ENCODE measurements around the gene SPAG8.

SPAG8 gene

DNA sequence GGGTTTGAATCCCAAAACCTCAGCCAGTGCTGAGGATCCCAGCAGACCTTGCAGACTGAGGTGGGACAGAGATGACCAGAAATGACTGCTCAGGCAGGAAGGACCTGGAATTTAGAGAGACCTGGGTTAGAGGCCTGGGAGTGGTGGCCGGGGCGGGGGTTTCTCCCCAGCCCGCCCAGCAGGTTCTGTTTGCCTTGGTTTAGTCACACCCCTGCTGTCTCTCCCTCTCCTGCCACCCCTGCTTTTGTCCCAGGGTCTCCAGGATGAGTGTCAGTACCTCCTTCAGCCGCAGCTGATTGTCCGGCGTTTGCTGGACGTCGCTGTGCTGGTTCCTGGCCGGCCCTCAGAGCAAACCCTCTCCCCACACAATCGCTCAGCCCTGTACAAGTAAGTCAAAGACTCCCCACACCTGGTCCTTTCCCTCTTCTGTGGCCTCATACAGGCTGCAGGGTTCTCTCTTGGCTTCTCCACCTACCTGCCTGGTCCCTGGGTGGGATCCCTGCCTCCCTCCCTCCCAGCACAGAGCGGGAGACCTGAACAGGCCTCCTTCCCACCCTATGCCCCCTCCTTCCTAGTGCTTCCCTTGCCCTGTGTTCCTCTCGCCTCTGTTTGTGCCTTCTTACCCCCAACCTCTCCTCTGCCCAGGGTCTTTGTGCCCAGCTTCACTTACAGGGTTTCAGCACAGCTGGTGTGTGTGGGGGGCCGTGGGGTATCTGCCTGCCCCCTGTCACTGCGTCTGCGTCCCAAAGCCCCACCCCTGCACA, 29.0 kb upstream of the SPAG8 start:
- in situ Hi-C loops (cut with MboI; ENCODE audit: low sequenced_read_pairs), result no loop called here

DNA sequence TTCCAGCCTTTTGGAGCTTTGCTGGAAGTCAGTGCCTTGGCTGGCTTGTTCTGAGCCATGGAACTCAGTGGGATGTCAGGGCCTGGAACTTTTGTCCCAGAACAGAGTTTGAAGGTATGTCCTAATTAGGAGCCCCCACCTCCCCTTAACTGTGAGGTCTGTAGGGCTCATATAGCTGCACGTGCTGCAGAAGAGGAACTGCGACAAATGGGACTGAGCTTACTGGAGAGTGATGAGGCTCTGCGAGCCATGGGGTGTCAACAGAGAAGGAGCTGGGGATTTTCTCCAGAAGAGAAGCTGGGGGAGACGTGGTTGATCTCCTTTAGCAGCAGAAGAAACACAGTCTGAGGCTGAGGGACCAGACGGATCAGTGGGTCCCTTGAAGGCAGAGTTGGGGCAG, 27.9 kb upstream of the SPAG8 start:
- in situ Hi-C loops (cut with MboI; ENCODE audit: low sequenced_read_pairs), result no loop called here

DNA sequence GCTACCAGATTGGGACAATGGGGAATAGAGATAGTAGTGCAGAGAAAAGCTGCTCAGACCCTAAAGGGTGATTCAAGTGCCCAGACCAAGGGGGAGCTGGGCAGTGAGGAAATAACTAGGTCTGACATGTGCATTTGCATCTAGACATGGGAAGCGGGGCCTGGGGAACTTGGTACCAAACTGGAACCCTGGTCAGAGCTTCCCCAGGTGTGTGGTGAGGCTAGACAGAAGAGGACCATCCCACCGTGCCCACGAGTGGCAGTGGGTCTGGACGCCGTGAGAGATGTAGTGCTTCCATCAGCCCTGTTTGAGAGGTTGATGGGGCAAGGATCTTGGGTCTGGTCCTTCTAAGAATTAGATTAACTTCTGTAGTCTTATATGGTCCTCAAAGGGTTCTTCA, 24.5 kb upstream of the SPAG8 start:
- in situ Hi-C loops (cut with MboI; ENCODE audit: low sequenced_read_pairs), result no loop called here

DNA sequence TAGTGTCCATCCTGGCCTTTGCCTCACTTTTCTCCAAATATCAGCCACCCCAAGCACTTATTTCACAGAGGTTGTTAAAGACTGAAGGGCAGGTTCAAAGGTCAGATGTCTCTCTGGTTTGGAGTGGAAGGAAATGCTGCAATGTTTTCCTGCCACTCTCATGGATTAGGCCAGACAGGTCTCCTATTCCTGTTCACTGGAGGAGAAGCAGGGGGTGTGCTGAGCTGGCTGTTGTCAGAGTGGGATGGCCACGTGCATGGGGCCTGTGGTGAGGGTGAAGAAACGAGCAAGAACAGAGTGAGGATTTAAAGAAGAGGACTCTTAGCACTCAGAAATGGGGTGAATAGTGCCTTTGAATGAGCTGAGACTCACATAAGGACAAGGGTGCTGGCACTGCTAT, 23.7 kb upstream of the SPAG8 start:
- in situ Hi-C loops (cut with MboI; ENCODE audit: low sequenced_read_pairs), result no loop called here

DNA sequence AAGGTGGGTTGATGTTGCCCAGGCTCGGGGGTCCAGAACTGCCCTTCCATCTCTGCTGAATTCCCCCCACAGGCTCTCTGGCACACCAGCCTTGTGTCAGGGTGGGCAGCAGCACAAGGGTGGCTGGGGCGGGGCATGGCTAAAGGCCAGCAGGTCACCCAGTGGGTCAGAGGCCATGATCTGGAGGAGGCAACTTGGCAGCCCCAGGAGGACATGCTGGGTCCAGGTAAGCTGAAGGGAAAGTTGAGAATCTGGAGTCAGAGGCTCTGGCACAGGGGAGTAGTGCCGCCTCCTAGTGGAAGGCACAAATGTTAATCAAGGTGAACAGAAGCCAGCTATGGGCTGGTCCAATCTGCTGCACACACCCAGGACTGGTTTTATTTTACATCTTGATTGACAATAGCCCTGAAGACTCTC, 23.2 kb upstream of the SPAG8 start:
- in situ Hi-C loops (cut with MboI; ENCODE audit: low sequenced_read_pairs), result no loop called here

DNA sequence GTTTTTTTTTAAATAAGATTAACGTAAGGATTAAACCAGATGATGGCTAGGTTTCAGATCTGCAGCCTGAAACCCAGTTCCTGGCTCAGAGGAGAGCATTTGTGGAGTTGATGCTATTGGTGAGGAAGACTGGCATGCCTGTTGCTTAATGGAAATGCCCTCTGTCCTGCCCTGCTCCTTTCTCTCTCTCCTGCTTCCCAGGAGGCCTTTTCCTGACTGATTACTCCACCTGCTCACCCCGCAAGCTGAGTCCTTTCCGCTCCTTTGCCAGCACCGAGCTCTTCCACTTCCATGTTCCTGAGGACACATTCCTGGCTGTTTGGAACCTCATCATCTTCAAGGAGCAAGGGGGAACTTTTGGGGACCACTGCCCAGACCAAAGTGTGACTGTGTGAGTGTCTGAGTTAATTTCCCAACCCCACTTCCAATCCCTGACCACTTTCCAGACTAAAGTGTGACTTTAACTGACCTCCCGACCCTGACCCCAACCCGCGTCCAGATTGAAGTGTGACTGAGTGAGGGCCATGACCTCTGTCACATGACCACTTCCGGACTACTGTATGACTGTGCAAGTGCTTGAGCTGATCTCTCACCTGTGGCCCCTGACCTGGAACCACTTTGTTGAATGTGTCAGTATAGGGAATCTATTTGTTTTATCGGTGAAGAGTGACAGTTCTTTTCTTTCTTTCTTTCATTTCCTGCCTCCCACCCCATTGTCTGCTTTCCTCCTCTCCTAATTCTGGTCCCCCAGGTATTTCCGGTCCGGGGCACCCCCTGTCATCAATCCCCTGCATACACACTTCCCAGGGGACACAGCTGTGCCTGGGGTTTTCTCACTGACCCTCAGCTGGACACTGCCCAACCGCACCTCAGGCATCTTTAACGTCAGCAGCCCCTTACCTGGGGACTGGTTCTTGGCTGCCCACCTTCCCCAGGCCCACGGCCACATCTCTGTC, 22.5 kb upstream of the SPAG8 start:
- in situ Hi-C loops (cut with MboI; ENCODE audit: low sequenced_read_pairs), result no loop called here

DNA sequence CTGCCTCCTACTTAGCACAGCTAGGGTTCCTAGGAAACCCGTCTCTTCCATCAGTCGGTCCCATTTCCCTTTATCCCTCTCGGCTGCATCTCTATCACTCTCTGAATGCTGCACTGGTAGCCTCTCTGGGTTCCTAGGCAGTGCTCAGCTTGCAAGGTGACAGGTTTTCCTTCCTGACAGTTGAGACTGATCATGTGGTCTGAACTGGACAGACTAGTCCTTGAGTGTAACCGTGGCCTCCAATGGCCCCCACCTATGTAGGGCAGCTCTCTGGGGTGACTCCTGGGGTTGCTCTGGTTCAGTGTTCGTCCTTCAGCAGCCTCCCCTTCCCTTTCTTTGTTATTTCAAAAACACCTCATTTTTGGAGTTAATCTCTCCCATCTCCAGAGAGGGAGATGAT, 20.8 kb upstream of the SPAG8 start:
- in situ Hi-C loops (cut with MboI; ENCODE audit: low sequenced_read_pairs), result no loop called here

DNA sequence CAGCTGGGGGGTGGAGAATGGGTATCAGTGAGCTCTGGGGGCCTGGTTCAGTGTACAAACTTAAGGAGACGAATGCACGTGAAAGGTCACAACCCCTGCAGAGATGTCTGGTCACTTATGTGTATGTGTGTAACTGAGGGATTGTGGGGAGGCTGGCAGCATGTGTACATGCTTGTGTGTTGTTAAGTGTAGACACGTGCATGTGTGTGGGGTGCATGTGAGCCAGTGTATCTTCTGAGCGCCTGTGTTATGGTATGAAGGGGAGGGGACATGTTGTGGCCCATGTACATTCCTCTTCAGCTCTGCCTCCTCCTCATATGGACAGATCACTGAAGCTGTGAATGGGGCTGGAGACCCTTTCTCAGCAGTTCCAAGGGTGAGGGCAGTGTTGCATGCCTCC, 19.0 kb upstream of the SPAG8 start:
- in situ Hi-C loops (cut with MboI; ENCODE audit: low sequenced_read_pairs), result no loop called here

DNA sequence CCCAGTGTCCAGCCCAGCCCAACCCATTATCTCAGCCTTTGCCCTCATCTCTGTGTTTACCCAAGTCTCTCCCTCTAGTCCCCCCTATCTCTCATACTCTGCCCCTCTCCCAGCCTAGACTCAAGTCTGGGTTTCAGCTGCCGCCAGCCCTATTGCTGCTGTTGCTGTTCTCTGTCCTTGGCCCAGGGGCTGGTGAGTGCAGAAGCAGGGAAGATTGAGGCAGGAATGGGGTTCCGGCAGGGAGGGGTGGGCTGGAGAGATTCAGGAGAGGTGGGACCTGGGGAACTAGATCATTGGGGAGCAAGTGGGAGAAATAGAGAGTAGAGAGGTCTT, 17.7 kb upstream of the SPAG8 start:
- in situ Hi-C loops (cut with MboI; ENCODE audit: low sequenced_read_pairs), result no loop called here

DNA sequence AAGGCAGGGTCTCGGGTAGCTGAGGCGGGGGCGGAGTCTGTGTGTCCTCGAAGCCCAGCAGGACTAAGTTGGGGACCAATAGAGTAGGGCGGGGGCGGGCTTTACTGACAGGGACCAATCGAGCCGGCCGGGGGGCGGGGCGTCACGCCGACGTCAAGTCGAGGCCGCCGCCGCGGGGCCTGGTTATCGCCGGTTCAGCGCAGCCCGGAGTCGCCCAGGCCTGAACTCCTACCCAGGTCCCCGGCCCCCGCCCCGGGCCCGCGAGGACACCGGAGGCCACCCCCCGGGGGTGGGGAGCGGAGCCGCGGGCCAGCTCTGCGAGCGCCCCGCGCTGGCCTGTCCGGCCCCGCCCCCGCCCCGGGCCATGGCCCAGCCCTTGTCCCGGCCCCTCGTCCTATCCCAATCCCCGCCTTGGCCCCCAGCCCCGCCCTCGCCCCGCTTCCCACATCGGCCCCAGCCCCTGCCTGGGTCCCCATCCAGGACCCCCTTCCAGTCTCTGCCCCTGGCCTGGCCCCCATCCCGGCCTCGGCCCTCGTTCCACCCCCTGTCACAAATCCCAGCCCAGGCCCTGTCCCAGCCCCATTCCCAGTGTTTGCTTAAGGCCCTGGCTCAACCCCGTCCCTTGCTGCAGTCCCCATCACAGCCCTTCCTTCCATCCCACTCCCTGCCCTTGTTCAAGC, 17.2 kb upstream of the SPAG8 start, which contains the start of gene TMEM8B:
TMEM8B (plus strand) TSS at position 145 of the 680 bp plus-strand sequence; CDS start at position 365, 220 bp downstream.
- in situ Hi-C loops (cut with MboI; ENCODE audit: low sequenced_read_pairs), result no loop called here

DNA sequence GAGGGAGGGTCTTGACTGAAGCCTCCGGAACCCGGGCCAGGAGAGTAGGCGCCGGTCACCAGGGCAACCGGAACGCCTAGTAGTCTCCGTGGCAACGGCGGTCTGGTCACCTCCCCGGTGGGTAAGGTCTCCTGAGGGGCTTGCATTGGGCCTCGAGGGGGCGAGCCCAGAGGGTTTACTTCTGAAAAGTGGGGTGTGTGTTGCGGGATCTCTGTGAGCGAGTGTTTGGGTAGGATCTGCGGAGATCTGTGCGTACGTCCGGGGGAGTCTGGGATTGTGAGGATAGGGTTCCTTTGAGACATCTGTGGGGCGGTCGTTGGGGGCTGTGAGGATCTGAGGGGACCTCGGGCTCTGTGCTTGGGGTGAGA, 16.6 kb upstream of the SPAG8 start, which contains the start of gene FAM221B:
FAM221B (minus strand) TSS at position 17 of the 368 bp plus-strand sequence. CDS start 2,571 bp downstream, outside the sequence.
- in situ Hi-C loops (cut with MboI; ENCODE audit: low sequenced_read_pairs), result no loop called here

DNA sequence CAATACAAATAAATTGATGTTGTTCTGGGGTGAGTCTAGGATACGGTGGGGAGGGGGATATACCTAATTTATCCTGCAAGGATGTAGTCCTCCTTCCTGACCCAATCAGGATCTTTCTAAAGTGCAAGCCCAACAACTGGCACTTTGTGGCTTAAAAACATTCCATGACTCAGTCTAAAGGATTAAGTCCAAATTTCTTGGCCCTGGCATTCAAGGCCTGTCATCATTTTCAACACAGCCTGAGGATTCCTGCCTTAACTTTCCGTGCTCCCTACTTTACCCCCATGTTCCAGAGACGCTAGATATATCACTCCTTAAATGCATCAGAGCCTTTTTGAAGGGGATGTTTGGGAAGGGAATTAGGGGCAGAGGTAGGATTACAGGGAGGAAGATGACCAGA, 15.4 kb upstream of the SPAG8 start:
- in situ Hi-C loops (cut with MboI; ENCODE audit: low sequenced_read_pairs), result no loop called here

DNA sequence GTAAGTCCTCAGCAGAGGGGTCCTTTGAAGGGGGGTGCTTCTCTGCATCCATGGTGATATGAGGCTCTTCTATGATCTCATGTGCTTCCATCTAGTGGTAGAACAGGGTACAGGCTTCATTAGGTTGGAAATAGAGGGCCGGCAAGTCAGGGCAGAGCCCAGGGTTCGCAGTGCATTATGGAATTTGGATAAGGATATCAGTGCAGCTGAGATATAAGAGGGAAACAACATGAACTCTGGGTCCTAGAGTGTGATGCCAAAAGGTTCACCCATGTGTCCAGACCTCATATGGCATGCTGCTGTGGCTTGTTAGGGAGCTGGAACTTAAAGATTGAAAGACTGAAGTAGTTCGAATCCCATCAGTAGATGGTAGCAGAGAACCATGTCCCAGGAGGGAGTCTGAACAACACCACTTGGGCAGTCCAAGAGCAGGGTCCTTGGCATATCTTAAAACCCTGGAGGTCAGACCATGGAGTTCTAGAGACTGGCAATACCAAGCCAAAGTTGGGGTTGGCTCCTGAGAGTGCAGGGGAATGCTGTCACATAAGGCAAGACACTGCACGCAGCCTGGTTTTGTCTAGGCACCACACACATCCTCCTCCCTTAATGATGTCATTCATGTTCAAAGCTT, 14.1 kb upstream of the SPAG8 start:
- in situ Hi-C loops (cut with MboI; ENCODE audit: low sequenced_read_pairs), result no loop called here

DNA sequence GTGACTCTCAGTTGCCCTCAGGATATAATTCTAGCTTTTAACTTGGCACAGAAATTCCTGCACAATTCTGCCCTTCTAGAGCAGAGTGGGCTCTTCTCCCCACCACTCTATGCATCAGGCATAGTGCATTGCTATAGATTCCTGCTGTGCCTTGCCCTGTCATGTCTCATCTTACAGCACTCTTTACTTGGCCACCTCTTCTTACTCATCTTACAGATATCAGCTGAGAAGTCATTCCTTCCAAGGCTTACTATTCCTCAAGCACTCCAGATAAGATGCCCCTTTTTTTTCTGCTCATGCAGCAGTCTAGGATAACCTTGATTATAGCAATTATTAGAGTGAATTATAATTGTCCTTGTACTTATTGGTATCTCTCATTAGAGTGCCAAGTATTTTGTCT, 10.9 kb upstream of the SPAG8 start:
- in situ Hi-C loops (cut with MboI; ENCODE audit: low sequenced_read_pairs), result no loop called here

DNA sequence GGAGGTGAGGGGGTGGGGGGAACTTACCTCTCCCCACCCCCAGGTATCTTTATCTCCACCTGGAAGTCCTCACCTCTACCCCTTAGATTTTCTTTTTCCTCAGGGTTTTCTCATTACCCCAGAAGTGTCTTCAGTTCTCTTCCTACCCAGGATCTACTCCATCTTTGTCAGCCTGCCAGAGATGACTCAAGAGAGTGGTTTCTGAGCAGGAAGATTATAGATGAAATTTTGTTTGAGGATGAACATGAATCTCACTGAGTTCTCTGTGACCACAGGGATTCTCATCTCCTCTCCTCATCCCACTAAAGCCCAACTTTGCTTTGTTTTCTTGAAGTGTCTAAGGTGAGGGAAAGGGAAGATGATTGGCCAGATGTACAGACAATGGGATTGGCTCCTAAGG, 8.0 kb upstream of the SPAG8 start:
- in situ Hi-C loops (cut with MboI; ENCODE audit: low sequenced_read_pairs), result no loop called here

DNA sequence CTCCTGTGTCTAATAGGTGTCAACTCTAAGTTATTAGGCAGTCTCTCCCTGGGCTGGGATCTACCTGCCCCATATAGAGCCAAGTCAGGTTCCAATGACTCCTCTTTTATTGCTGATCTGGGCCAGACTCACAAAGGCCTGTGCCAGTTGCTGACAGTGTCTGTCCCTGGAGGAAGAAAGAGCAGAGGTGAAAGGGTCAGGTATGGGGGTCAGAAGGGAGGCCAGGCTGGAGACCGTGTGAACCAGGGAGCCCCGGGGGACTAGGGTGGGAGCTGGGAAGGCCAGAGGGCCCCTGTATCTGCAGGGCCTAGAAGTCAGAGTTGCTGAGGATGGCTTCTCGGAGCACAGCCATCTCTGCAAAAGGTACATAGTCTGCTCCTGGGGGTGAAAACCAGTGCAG, 6.3 kb upstream of the SPAG8 start:
- in situ Hi-C loops (cut with MboI; ENCODE audit: low sequenced_read_pairs), result no loop called here

DNA sequence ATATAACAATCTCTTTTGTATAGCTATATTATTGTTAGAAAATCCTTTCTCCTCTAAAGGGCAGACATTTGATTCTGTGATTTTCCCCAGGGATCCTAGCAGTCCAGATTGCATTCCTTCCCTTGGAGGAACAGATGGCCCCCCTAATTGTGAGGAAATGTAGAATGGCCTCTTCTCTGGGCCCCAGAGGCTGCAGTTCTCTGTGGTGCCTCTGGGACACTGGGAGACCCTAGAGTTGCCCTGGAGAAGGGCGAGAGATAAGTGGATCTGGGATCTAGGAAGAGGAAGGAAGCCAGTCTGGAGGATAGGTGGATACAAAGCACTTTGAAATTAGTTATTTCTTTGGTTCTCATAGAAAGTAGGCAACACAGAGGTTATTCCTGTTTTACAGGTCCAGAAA, 4.6 kb upstream of the SPAG8 start:
- in situ Hi-C loops (cut with MboI; ENCODE audit: low sequenced_read_pairs), result no loop called here

DNA sequence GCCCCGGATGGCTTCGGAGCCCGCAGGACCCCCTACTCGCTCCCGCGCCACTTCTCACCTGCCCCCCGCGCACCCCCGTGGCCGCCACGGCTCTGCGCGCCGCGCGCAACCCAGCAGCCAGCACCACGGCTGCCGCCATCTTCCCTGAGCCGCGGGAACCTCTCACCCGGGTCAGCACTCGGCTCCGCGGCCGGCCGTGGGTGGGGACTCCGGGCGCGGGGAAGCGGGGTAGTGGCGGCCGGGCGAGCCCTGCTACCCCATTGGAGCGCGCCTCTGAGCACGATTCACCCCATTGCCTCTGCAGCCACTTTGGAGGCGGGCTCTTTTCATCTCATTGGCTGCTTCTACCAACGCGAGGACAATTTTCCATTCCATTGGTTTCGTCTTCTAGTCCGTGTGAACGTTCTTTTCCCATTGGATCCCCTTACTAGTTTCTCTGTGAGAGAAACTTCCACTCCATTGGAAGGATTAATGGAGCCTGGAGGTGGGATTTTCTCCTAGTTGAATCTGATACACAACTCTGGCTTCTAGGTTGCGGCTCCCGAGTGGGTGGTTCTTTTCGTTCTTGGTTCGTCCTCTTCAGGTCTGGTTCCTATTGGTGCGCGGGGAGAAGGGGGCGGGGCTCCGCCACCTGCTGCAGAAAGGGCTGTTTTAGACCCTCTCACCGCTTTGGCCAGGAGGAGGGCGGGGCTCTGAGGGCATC, 2.9 kb upstream of the SPAG8 start, which contains the start of gene HINT2:
HINT2 (minus strand) TSS at position 202 of the 703 bp plus-strand sequence; CDS start at position 139, 63 bp downstream.
- in situ Hi-C loops (cut with MboI; ENCODE audit: low sequenced_read_pairs), result no loop called here

DNA sequence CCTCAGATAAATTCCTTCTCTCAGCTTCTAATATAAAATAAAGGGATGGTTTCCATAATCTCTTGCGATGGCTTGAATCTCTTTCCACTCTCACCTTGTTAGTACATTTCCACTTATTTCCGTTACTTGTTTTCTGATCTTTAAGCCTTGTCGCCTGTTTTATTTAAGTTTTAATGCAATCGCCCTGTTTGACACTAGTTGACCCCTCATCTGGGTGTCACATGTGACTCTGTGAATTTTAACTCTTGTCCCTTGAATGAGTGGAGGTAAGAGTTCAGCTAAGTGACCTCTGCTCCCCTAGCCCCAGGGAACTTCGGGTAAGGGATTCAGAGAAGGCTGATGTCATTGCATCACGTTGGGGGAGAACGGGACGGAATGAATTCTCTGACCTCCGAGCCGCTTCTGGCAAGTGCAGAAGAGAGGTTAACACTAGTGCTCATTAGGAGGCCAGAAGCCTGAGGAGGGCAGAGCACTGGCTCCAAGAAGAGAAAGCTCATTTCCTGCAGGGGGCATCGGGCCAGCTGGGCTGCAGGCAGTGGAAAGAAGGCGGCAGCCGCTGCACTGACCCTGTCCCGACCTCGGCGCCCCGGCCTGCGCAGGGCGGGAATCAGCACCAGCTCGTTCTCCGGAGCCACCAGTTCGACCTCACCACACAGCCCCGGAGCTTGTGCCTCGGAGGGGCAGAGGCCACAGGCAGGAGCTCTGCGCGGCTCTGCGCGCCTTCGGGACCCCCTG, 2.2 kb upstream of the SPAG8 start:
- in situ Hi-C loops (cut with MboI; ENCODE audit: low sequenced_read_pairs), result no loop called here
